Measurements from ENCODE around the gene SASH3. TPM values are rescaled to one million over a fixed set of nuclear protein-coding genes. Genes with fewer than 3 reads are reported as not detected.

Gene SASH3
- total and polyA plus RNA-seq, 8 donors = 2.3 to 62.9 (median 4.1) TPM

- Histone ChIP-seq H3K27me3 (no peaks in the 10 kb centered on the region), H3K4me1 (peaks cover 0 to 4% of the 10 kb centered on the region in 2 donors), H3K4me3 (no peak overlapping the region), H3K9me3 (no peaks in the 10 kb centered on the region), H3K27ac (no peak overlapping the region), H3K36me3 (peaks cover 0 to 43% of the 10 kb centered on the region in 2 donors)
- DNase-seq = no peak
- no peak for ATAC-seq
- intact Hi-C loops (cut with DNase I) = no loop called here
- TF ChIP-seq CTCF (IDR thresholded peaks at IDR 0.05) = no peak
Observed at GRCh38 chrX:129787336-129788055, 7.7 kb downstream of the SASH3 start.

DNA sequence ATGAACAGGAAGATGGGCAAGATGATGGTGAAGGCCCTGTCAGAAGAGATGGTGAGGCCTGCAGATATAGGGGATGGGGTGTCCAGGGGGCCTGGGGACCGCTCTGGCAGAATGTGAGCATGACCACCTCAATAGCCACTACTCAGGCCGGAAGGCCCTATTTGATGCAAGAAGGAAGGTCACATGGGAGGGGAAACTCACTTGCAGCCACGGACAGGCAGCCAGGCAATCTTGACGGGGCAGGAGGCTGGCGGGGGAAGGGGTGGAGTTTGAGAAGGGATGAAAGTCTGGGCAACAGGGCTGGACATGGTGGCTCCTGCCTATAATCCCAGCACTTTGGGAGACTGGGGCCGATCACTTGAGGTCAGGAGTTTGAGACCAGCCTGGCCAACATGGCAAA, 8.8 kb downstream of the SASH3 start:
- DNase-seq = no peak
- Histone ChIP-seq H3K27me3 (no peaks in the 10 kb centered on the region), H3K9me3 (no peaks in the 10 kb centered on the region), H3K36me3 (peaks cover 0 to 53% of the 10 kb centered on the region in 2 donors), H3K4me3 (no peak overlapping the region), H3K4me1 (peaks cover 0 to 4% of the 10 kb centered on the region in 2 donors), H3K27ac (no peak overlapping the region)
- intact Hi-C loops (cut with DNase I) = no loop called here
- ATAC-seq = no peak
- TF ChIP-seq CTCF (IDR thresholded peaks at IDR 0.05) = no peak

GRCh38 chrX:129790146-129790545, 10.4 kb downstream of the SASH3 start:
- H3K36me3 ChIP-seq = peaks cover 0 to 68% of the 10 kb centered on the region in 2 donors
- intact Hi-C loops (cut with DNase I) = no loop called here
- H3K27ac ChIP-seq = no peak overlapping the region
- no peak for TF ChIP-seq CTCF (IDR thresholded peaks at IDR 0.05)
- DNase-seq = no peak
- H3K27me3 ChIP-seq = no peaks in the 10 kb centered on the region
- H3K9me3 ChIP-seq = no peaks in the 10 kb centered on the region
- no peak overlapping the region for H3K4me3 ChIP-seq
- ATAC-seq = no peak
- peaks cover 0 to 2% of the 10 kb centered on the region in 2 donors for H3K4me1 ChIP-seq

DNA sequence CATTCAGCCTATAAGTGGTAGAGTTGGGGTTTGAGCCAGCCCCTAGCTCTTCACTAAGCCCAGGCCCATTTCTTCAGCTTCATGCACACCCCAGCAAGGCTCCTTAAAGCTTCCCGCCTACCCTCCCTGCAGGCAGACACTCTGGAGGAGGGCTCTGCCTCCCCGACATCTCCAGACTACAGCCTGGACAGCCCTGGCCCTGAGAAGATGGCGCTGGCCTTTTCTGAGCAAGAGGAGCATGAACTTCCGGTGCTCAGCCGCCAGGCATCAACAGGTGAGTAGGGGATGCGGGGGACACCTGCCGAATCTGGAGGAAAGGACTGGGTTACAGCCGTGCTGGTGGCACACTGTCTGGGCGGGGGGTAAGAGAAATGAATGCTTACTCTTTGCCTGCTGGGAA, 11.1 kb downstream of the SASH3 start:
- Histone ChIP-seq H3K36me3 (peaks cover 0 to 73% of the 10 kb centered on the region in 2 donors), H3K9me3 (no peaks in the 10 kb centered on the region), H3K27ac (no peak overlapping the region), H3K4me3 (no peak overlapping the region), H3K27me3 (no peaks in the 10 kb centered on the region), H3K4me1 (no peaks in the 10 kb centered on the region)
- ATAC-seq = no peak
- no peak for TF ChIP-seq CTCF (IDR thresholded peaks at IDR 0.05)
- intact Hi-C loops (cut with DNase I) = no loop called here
- no peak for DNase-seq

GRCh38 chrX:129791336-129791735, 11.6 kb downstream of the SASH3 start:
- intact Hi-C loops (cut with DNase I) = no loop called here
- no peak for DNase-seq

More at GRCh38 chrX:129791336-129791735, 11.6 kb downstream of the SASH3 start:
- no peak for ATAC-seq
- H3K4me3 ChIP-seq = no peak overlapping the region
- H3K27ac ChIP-seq = no peak overlapping the region
- H3K36me3 ChIP-seq = peaks cover 0 to 76% of the 10 kb centered on the region in 2 donors
- no peaks in the 10 kb centered on the region for H3K4me1 ChIP-seq
- H3K27me3 ChIP-seq = no peaks in the 10 kb centered on the region
- H3K9me3 ChIP-seq = no peaks in the 10 kb centered on the region
- no peak for TF ChIP-seq CTCF (IDR thresholded peaks at IDR 0.05)
